HepG2 (cell line): ENCODE results near the gene PMM2. TPM values are rescaled to one million over a fixed set of nuclear protein-coding genes. Genes with fewer than 3 reads are reported as not detected.

ENCODE experiments used
- BCL6 ChIP-seq: IDR thresholded peaks from 2 replicates; pipeline ENCODE4 v1.6.1; 2016; ENCODE audit warnings: missing genetic modification reagents, missing compliant biosample characterization
- GLI4 ChIP-seq: sonication (generic); formaldehyde crosslinking; IDR thresholded peaks from 2 replicates; pipeline ENCODE4 v1.5.1; 2020; ENCODE audit warnings: missing genetic modification reagents, mild to moderate bottlenecking, moderate library complexity, borderline replicate concordance
- ISL2 ChIP-seq: sonication (generic); formaldehyde crosslinking; IDR thresholded peaks from 2 replicates; pipeline ENCODE4 v1.5.0; 2020; ENCODE audit warnings: missing genetic modification reagents
- JARID2 ChIP-seq: sonication (generic); formaldehyde crosslinking; IDR thresholded peaks from 2 replicates; pipeline ENCODE4 v1.8.1; 2023; ENCODE audit warnings: missing genetic modification reagents, inconsistent platforms; ENCODE audit not compliant: insufficient replicate concordance
- KDM2A ChIP-seq: sonication (generic); formaldehyde crosslinking; IDR thresholded peaks from 2 replicates; pipeline ENCODE4 v1.4.0; 2020; ENCODE audit warnings: low read depth, missing genetic modification reagents, borderline replicate concordance
- MTF1 ChIP-seq: sonication (generic); formaldehyde crosslinking; IDR thresholded peaks from 2 replicates; pipeline ENCODE4 v1.5.0; 2020; ENCODE audit warnings: missing genetic modification reagents
- NFYC ChIP-seq: IDR thresholded peaks from 2 replicates; pipeline ENCODE4 v1.6.1; 2016; ENCODE audit warnings: missing genetic modification reagents, missing compliant biosample characterization
- PAX8 ChIP-seq: sonication (generic); formaldehyde crosslinking; IDR thresholded peaks from 2 replicates; pipeline ENCODE4 v1.8.0; 2022; ENCODE audit warnings: mild to moderate bottlenecking, missing genetic modification reagents, borderline replicate concordance
- PCBP1 ChIP-seq: fragments of 200-400 bp; formaldehyde crosslinking; IDR thresholded peaks from 2 replicates; pipeline ENCODE4 v1.6.1; 2017; ENCODE audit warnings: mild to moderate bottlenecking, low read depth, low read length, borderline replicate concordance
- PHF21A ChIP-seq: sonication (generic); formaldehyde crosslinking; IDR thresholded peaks from 2 replicates; pipeline ENCODE4 v1.5.0; 2020; ENCODE audit warnings: mild to moderate bottlenecking, missing genetic modification reagents
- RFX3 ChIP-seq: IDR thresholded peaks from 2 replicates; pipeline ENCODE4 v1.6.1; 2016; ENCODE audit warnings: missing biosample characterization, missing genetic modification reagents
- SALL1 ChIP-seq: sonication (generic); formaldehyde crosslinking; IDR thresholded peaks from 2 replicates; pipeline ENCODE4 v1.8.0; 2022; ENCODE audit warnings: mild to moderate bottlenecking, missing genetic modification reagents
- TGIF2 ChIP-seq: IDR thresholded peaks from 2 replicates; pipeline ENCODE4 v1.6.1; 2016; ENCODE audit warnings: control low read depth, missing compliant biosample characterization
- ZBTB3 ChIP-seq: sonication (generic); formaldehyde crosslinking; IDR thresholded peaks from 2 replicates; pipeline ENCODE4 v1.4.0; 2020; ENCODE audit warnings: low read depth, mild to moderate bottlenecking, moderate library complexity, missing genetic modification reagents, borderline replicate concordance
- ZMYM3 ChIP-seq: sonication (generic); formaldehyde crosslinking; IDR thresholded peaks from 2 replicates; pipeline ENCODE4 v1.5.1; 2020; ENCODE audit warnings: mild to moderate bottlenecking, missing genetic modification reagents
- ZNF263 ChIP-seq: sonication (generic); formaldehyde crosslinking; IDR thresholded peaks from 2 replicates; pipeline ENCODE4 v1.4.0; 2020; ENCODE audit warnings: missing genetic modification reagents
- ZNF282 ChIP-seq: fragments of 450-650 bp; IDR thresholded peaks from 2 replicates; pipeline ENCODE4 v1.6.1; 2018; ENCODE audit not compliant: partially characterized antibody
- ZNF367 ChIP-seq: sonication (generic); formaldehyde crosslinking; IDR thresholded peaks from 2 replicates; pipeline ENCODE4 v1.4.0; 2020; ENCODE audit warnings: missing genetic modification reagents, borderline replicate concordance
- ZNF616 ChIP-seq: sonication (generic); formaldehyde crosslinking; IDR thresholded peaks from 2 replicates; pipeline ENCODE4 v1.5.0; 2020; ENCODE audit warnings: low read depth, mild to moderate bottlenecking, missing genetic modification reagents
- ZNF816 ChIP-seq: sonication (generic); formaldehyde crosslinking; IDR thresholded peaks from 2 replicates; pipeline ENCODE4 v1.8.0; 2022; ENCODE audit warnings: missing genetic modification reagents, mild to moderate bottlenecking, borderline replicate concordance
- ZNF83 ChIP-seq: sonication (generic); formaldehyde crosslinking; IDR thresholded peaks from 2 replicates; pipeline ENCODE4 v1.4.0; 2020; ENCODE audit warnings: missing genetic modification reagents, mild to moderate bottlenecking, borderline replicate concordance
- ZSCAN21 ChIP-seq: sonication (generic); formaldehyde crosslinking; IDR thresholded peaks from 2 replicates; pipeline ENCODE4 v1.8.0; 2022; ENCODE audit warnings: mild to moderate bottlenecking, missing genetic modification reagents, moderate library complexity, borderline replicate concordance
- polyA plus RNA-seq, 8 experiments: library from polyadenylated mRNA; depleted of rRNA in 3 of 8; stranded (reverse) in 7 of 8; unstranded in 1 of 8; fragments of >200 nt; fragmentation: Illumina TruSeq in 4 of 8; extraction: Trizol in 4 of 8; gene quantifications; 2 replicates each; pipeline versions ENCODE4 v1.2.1 to v1.2.3, GENCODE V29; 2011 to 2016; ENCODE audit warnings: low read depth in 4 of 8, missing spikeins in 1 of 8, mixed read lengths in 1 of 8; ENCODE audit not compliant: insufficient read depth in 1 of 8
- total RNA-seq, 5 experiments: library from RNA; depleted of rRNA; stranded (reverse); fragments of >200 nt; fragmentation: Illumina TruSeq; extraction: Trizol; gene quantifications; 2 replicates each; pipeline ENCODE4 v1.2.3, GENCODE V29; 2016; ENCODE audit warnings: low read depth in 1 of 5
- TF ChIP-seq, protein P1 (sequence below): sonication (generic); formaldehyde crosslinking; IDR thresholded peaks from 2 replicates; pipeline ENCODE4 v1.5.0; 2020; ENCODE audit warnings: mild to moderate bottlenecking, missing genetic modification reagents, borderline replicate concordance
- TF ChIP-seq, protein P2 (sequence below): sonication (generic); formaldehyde crosslinking; IDR thresholded peaks from 2 replicates; pipeline ENCODE4 v1.4.0; 2020; ENCODE audit warnings: missing genetic modification reagents

The PMM2 gene
- total and polyA plus RNA-seq, 2 of the 13 experiments (the other 11 are each of a cell fraction or from before 2014, with no cell fraction given) = 52.2 to 93.7 TPM

DNA sequence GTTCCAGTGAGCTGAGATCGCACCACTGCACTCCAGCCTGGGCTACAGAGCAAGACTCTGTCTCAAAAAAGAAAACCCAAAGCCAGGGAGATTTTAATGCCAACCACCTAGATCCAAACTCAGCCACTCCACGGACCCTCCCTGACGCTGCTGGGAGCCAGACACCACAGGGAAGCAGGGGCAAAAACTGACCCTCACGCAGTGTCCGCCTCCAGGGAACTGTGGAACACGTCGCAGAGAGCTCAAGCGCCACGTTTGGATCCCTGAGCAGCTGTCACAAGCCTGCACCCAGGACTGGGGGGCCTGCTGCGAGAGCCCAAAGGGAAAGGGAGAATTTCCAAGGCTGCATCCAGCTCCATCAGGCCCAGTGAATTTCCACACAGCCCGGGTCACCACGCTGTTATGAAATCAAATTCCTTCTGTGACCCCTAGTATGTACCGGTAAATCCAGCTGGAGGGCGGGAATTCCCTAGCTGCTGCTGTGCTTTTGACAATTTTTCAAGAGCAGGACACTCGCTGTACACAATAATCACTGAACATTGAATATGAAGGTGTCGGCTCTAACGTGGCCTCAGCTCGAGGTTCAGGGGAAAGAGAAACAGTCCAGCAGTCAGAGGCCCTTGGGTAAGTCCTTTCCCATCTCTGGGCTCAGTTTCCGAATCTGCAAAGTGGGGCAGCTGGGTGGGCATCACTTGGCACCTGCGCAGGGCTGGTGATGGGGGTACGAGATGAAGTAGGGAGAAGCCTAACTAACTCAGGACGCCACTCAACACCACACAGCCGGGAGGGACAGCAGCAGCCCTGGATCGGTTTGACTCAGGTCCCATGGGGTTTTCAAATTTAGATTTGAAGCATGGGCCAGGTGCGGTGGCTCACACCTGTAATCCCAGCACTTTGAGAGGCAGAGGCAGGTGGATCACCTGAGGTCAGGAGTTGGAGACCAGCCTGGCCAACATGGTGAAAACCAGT is 62.6 kb downstream of the PMM2 start (continued):
- TF ChIP-seq, protein P1, sequence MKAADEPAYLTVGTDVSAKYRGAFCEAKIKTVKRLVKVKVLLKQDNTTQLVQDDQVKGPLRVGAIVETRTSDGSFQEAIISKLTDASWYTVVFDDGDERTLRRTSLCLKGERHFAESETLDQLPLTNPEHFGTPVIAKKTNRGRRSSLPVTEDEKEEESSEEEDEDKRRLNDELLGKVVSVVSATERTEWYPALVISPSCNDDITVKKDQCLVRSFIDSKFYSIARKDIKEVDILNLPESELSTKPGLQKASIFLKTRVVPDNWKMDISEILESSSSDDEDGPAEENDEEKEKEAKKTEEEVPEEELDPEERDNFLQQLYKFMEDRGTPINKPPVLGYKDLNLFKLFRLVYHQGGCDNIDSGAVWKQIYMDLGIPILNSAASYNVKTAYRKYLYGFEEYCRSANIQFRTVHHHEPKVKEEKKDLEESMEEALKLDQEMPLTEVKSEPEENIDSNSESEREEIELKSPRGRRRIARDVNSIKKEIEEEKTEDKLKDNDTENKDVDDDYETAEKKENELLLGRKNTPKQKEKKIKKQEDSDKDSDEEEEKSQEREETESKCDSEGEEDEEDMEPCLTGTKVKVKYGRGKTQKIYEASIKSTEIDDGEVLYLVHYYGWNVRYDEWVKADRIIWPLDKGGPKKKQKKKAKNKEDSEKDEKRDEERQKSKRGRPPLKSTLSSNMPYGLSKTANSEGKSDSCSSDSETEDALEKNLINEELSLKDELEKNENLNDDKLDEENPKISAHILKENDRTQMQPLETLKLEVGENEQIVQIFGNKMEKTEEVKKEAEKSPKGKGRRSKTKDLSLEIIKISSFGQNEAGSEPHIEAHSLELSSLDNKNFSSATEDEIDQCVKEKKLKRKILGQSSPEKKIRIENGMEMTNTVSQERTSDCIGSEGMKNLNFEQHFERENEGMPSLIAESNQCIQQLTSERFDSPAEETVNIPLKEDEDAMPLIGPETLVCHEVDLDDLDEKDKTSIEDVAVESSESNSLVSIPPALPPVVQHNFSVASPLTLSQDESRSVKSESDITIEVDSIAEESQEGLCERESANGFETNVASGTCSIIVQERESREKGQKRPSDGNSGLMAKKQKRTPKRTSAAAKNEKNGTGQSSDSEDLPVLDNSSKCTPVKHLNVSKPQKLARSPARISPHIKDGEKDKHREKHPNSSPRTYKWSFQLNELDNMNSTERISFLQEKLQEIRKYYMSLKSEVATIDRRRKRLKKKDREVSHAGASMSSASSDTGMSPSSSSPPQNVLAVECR = peak; percentile 95
- peak; percentile 82; the same call in 1 of the 2 replicates for TF ChIP-seq ZNF816 (CRISPR knock-in tag)
- peak; percentile 88 for TF ChIP-seq BCL6 (CRISPR knock-in tag)
- TF ChIP-seq ZMYM3 (CRISPR knock-in tag) = peak; percentile 92
- TF ChIP-seq GLI4 (CRISPR knock-in tag) = peak; percentile 66; the same call in 1 of the 2 replicates
- peak; percentile 96 for TF ChIP-seq SALL1
- no peak for TF ChIP-seq ZBTB3 (CRISPR knock-in tag)
- peak; percentile 98 for TF ChIP-seq TGIF2 (CRISPR knock-in tag)
- peak; percentile 84 for TF ChIP-seq ZSCAN21
- TF ChIP-seq ZNF616 (CRISPR knock-in tag) = no peak
- TF ChIP-seq PHF21A (CRISPR knock-in tag) = peak; percentile 98
- no peak for TF ChIP-seq RFX3 (CRISPR knock-in tag)
- TF ChIP-seq, protein P2, sequence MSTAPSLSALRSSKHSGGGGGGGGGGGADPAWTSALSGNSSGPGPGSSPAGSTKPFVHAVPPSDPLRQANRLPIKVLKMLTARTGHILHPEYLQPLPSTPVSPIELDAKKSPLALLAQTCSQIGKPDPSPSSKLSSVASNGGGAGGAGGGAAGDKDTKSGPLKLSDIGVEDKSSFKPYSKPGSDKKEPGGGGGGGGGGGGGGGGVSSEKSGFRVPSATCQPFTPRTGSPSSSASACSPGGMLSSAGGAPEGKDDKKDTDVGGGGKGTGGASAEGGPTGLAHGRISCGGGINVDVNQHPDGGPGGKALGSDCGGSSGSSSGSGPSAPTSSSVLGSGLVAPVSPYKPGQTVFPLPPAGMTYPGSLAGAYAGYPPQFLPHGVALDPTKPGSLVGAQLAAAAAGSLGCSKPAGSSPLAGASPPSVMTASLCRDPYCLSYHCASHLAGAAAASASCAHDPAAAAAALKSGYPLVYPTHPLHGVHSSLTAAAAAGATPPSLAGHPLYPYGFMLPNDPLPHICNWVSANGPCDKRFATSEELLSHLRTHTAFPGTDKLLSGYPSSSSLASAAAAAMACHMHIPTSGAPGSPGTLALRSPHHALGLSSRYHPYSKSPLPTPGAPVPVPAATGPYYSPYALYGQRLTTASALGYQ = peak; percentile 89
- no peak for TF ChIP-seq NFYC (CRISPR knock-in tag)
- TF ChIP-seq ZNF263 (CRISPR knock-in tag) = no peak; the same call in 1 of the 2 replicates
- no peak for TF ChIP-seq MTF1 (CRISPR knock-in tag)
- peak; percentile 85 for TF ChIP-seq KDM2A (CRISPR knock-in tag)
- TF ChIP-seq ZNF83 = peak; percentile 45; the same call in 1 of the 2 replicates
- no peak for TF ChIP-seq ZNF367 (CRISPR knock-in tag)
- TF ChIP-seq PCBP1 = no peak
- no peak for TF ChIP-seq JARID2 (CRISPR knock-in tag)
- TF ChIP-seq ISL2 (CRISPR knock-in tag) = peak; percentile 77
- TF ChIP-seq PAX8 = no peak
- TF ChIP-seq ZNF282 = no peak
